ENCODE measurements around the gene SORT1.
"Not testable (repeated sequence)": the region's sequence is repeated elsewhere in the genome, so short reads cannot be mapped to it uniquely, and the experiment has no call there.

SORT1 gene

GRCh38 chr1:109290998-109291397, 106.7 kb downstream of the SORT1 start:
- Histone ChIP-seq H3K79me2 (ENCODE audit: low read length) (no peaks in the 10 kb centered on the region), H3K36me3 (replicated peaks; ENCODE audit: low read depth, low read length) (no peaks in the 10 kb centered on the region), H3K27me3 (ENCODE audit: low read depth, low read length) (peaks cover 14% of the 10 kb centered on the region), H3K4me3 (ENCODE audit: low read length) (no peak overlapping the region), H3K27ac (ENCODE audit: low read length) (no peak overlapping the region), H3K9me3 (ENCODE audit: insufficient read depth, low read length) (no peaks in the 10 kb centered on the region), H4K20me1 (ENCODE audit: insufficient read depth, low read length) (no peaks in the 10 kb centered on the region), H3K9ac (ENCODE audit: low read length) (no peak overlapping the region), H3K4me1 (ENCODE audit: low read length) (peaks cover 7% of the 10 kb centered on the region), H2AFZ (ENCODE audit: low read depth, low read length) (no peak overlapping the region), H3K4me2 (ENCODE audit: low read length) (no peak overlapping the region)
- TF ChIP-seq EZH2phosphoT487 (IDR thresholded peaks at IDR 0.05; ENCODE audit: low read depth) = no peak
- TF ChIP-seq CTCF (IDR thresholded peaks at IDR 0.05; ENCODE audit: low read depth, low read length) = no peak

- Histone ChIP-seq H3K79me2 (ENCODE audit: low read length) (no peaks in the 10 kb centered on the region), H4K20me1 (ENCODE audit: insufficient read depth, low read length) (no peaks in the 10 kb centered on the region), H3K4me1 (ENCODE audit: low read length) (peaks cover 7% of the 10 kb centered on the region), H2AFZ (ENCODE audit: low read depth, low read length) (no peak overlapping the region), H3K36me3 (replicated peaks; ENCODE audit: low read depth, low read length) (no peaks in the 10 kb centered on the region), H3K4me3 (ENCODE audit: low read length) (no peak overlapping the region), H3K9me3 (ENCODE audit: insufficient read depth, low read length) (no peaks in the 10 kb centered on the region), H3K9ac (ENCODE audit: low read length) (no peak overlapping the region), H3K4me2 (ENCODE audit: low read length) (no peak overlapping the region), H3K27ac (ENCODE audit: low read length) (no peak overlapping the region), H3K27me3 (ENCODE audit: low read depth, low read length) (peaks cover 8% of the 10 kb centered on the region)
- no peak for TF ChIP-seq EZH2phosphoT487 (IDR thresholded peaks at IDR 0.05; ENCODE audit: low read depth)
- no peak for TF ChIP-seq CTCF (IDR thresholded peaks at IDR 0.05; ENCODE audit: low read depth, low read length)
Measured at GRCh38 chr1:109290137-109290536, 107.6 kb downstream of the SORT1 start.

- not testable (repeated sequence) for H3K4me3 ChIP-seq (ENCODE audit: low read length); H3K4me2 ChIP-seq (ENCODE audit: low read length); H3K9ac ChIP-seq (ENCODE audit: low read length); H3K79me2 ChIP-seq (ENCODE audit: low read length); H2AFZ ChIP-seq (ENCODE audit: low read depth, low read length); H3K36me3 ChIP-seq (replicated peaks; ENCODE audit: low read depth, low read length); H4K20me1 ChIP-seq (ENCODE audit: insufficient read depth, low read length); H3K27ac ChIP-seq (ENCODE audit: low read length); H3K9me3 ChIP-seq (ENCODE audit: insufficient read depth, low read length); H3K27me3 ChIP-seq (ENCODE audit: low read depth, low read length)
- peaks cover 11% of the 10 kb centered on the region for H3K4me1 ChIP-seq (ENCODE audit: low read length)
Measured at GRCh38 chr1:109286762-109287161, 111.0 kb downstream of the SORT1 start.

- Histone ChIP-seq H3K27ac (ENCODE audit: low read length) (no peak overlapping the region), H3K9ac (ENCODE audit: low read length) (peak overlapping the region; percentile 52)
- TF ChIP-seq CTCF (IDR thresholded peaks at IDR 0.05; ENCODE audit: low read depth, low read length) = no peak
- no peak for TF ChIP-seq EZH2phosphoT487 (IDR thresholded peaks at IDR 0.05; ENCODE audit: low read depth)
Measured at GRCh38 chr1:109283748-109284600, 113.7 kb downstream of the SORT1 start.

More at GRCh38 chr1:109283748-109284600, 113.7 kb downstream of the SORT1 start:
- Histone ChIP-seq H3K9me3 (ENCODE audit: insufficient read depth, low read length) (no peaks in the 10 kb centered on the region), H3K4me2 (ENCODE audit: low read length) (peak overlapping the region; percentile 97), H2AFZ (ENCODE audit: low read depth, low read length) (peak overlapping the region; percentile 81), H3K4me1 (ENCODE audit: low read length) (peaks cover 11% of the 10 kb centered on the region), H3K79me2 (ENCODE audit: low read length) (no peaks in the 10 kb centered on the region), H3K27me3 (ENCODE audit: low read depth, low read length) (no peaks in the 10 kb centered on the region), H3K36me3 (replicated peaks; ENCODE audit: low read depth, low read length) (no peaks in the 10 kb centered on the region), H4K20me1 (ENCODE audit: insufficient read depth, low read length) (no peaks in the 10 kb centered on the region), H3K4me3 (ENCODE audit: low read length) (peak overlapping the region; percentile 83)
